MM.1S (cell line): ENCODE results near the gene FLT1.

Experiments used
- DNase-seq: peaks from one replicate; pipeline ENCODE4 v3.0.0-alpha.2; 2015
- H2AFZ ChIP-seq: fragments of 300-600 bp; sonication (generic); 2 replicates; pipeline ENCODE4 v1.6.0; 2016; ENCODE audit warnings: antibody characterized with exemption, low read length
- H3F3A ChIP-seq: fragments of 300-600 bp; sonication (generic); 2 replicates; pipeline ENCODE4 v1.6.1; 2016; ENCODE audit warnings: mild to moderate bottlenecking, antibody characterized with exemption, low read length, moderate library complexity, mixed read lengths; ENCODE audit not compliant: insufficient read depth
- H3K27ac ChIP-seq: fragments of 300-600 bp; sonication (generic); 2 replicates; pipeline ENCODE4 v1.5.1; 2016; ENCODE audit warnings: mild to moderate bottlenecking, low read length
- H3K27me3 ChIP-seq: fragments of 300-600 bp; sonication (generic); replicated peaks from 2 replicates; pipeline ENCODE4 v1.6.0; 2016; ENCODE audit warnings: low read length; ENCODE audit not compliant: insufficient read depth
- H3K36me3 ChIP-seq: fragments of 300-600 bp; sonication (generic); replicated peaks from 2 replicates; pipeline ENCODE4 v1.6.1; 2016; ENCODE audit warnings: mild to moderate bottlenecking, low read length, mixed read lengths; ENCODE audit not compliant: insufficient read depth
- H3K4me1 ChIP-seq: fragments of 300-600 bp; sonication (generic); 2 replicates; pipeline ENCODE4 v1.6.1; 2016; ENCODE audit warnings: low read length, mixed read lengths
- H3K4me2 ChIP-seq: fragments of 300-600 bp; sonication (generic); 2 replicates; pipeline ENCODE4 v1.6.0; 2016; ENCODE audit warnings: low read depth, low read length
- H3K4me3 ChIP-seq: fragments of 300-600 bp; sonication (generic); 2 replicates; pipeline ENCODE4 v1.5.1; 2016; ENCODE audit warnings: low read length, mixed read lengths
- H3K79me2 ChIP-seq: fragments of 300-600 bp; sonication (generic); 2 replicates; pipeline ENCODE4 v1.6.1; 2016; ENCODE audit warnings: mixed run types, low read length, mixed read lengths
- H3K9ac ChIP-seq: fragments of 300-600 bp; sonication (generic); 2 replicates; pipeline ENCODE4 v1.6.1; 2016; ENCODE audit warnings: low read length, mixed read lengths
- H3K9me2 ChIP-seq: fragments of 300-600 bp; sonication (generic); replicated peaks from 2 replicates; pipeline ENCODE4 v1.6.1; 2016; ENCODE audit warnings: mild to moderate bottlenecking, low read length, mixed read lengths; ENCODE audit not compliant: insufficient read depth
- H3K9me3 ChIP-seq: fragments of 300-600 bp; sonication (generic); replicated peaks from 2 replicates; pipeline ENCODE4 v1.6.1; 2016; ENCODE audit warnings: mild to moderate bottlenecking, low read length, mixed read lengths; ENCODE audit not compliant: insufficient read depth
- H4K20me1 ChIP-seq: fragments of 300-600 bp; sonication (generic); 2 replicates; pipeline ENCODE4 v1.6.1; 2016; ENCODE audit warnings: mild to moderate bottlenecking, low read length, moderate library complexity, mixed read lengths; ENCODE audit not compliant: insufficient read depth
- EZH2 ChIP-seq: fragments of 300-600 bp; sonication (generic); optimal IDR thresholded peaks from 2 replicates; pipeline ENCODE3; 2017; ENCODE audit warnings: low read depth, mild to moderate bottlenecking, antibody characterized with exemption, low read length, mixed read lengths
- EZH2phosphoT487 ChIP-seq: fragments of 300-600 bp; sonication (generic); IDR thresholded peaks from 2 replicates; pipeline ENCODE4 v1.6.1; 2018; ENCODE audit warnings: antibody characterized with exemption, low read length
- TF ChIP-seq, protein P1 (sequence below): fragments of 300-600 bp; sonication (generic); IDR thresholded peaks from 2 replicates; pipeline ENCODE4 v1.5.1; 2016; ENCODE audit warnings: antibody characterized with exemption, low read length, mixed read lengths

Gene FLT1

DNA sequence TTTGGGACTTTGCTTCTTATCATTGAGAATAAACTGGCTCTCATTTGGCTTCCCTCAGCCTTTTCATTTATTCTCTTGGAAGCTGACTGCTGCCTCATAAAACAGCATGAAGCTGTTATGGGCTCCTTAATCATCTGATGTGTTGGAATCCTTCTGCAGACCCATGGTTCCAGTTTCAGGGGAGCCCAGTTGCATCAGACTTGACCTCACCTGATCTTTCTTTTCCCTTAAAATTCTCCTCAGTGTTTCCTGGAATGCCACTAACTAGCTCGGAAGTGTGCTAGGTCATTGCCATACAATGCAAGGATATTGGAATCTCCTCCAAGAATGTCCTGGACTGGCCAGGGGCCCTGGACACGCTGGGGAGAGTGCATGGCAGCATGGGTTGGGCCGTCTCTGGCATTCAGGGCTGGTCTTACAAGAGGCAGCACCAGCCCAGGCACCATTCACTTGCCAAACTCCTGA is 158.7 kb downstream of the FLT1 start:
- H3K9me3 ChIP-seq, result no peaks in the 10 kb centered on the region
- H3K36me3 ChIP-seq, result no peaks in the 10 kb centered on the region
- H3K9ac ChIP-seq, result no peak overlapping the region
- no peaks in the 10 kb centered on the region for H3K79me2 ChIP-seq
- H3F3A ChIP-seq, result no peaks in the 10 kb centered on the region
- DNase-seq, result no peak
- H3K27ac ChIP-seq, result no peak overlapping the region
- H4K20me1 ChIP-seq, result no peaks in the 10 kb centered on the region
- H3K9me2 ChIP-seq, result no peaks in the 10 kb centered on the region
- H2AFZ ChIP-seq, result no peak overlapping the region
- no peaks in the 10 kb centered on the region for H3K27me3 ChIP-seq
- H3K4me3 ChIP-seq, result no peak overlapping the region
- TF ChIP-seq EZH2 (no peak), EZH2phosphoT487 (no peak)
- TF ChIP-seq, protein P1, sequence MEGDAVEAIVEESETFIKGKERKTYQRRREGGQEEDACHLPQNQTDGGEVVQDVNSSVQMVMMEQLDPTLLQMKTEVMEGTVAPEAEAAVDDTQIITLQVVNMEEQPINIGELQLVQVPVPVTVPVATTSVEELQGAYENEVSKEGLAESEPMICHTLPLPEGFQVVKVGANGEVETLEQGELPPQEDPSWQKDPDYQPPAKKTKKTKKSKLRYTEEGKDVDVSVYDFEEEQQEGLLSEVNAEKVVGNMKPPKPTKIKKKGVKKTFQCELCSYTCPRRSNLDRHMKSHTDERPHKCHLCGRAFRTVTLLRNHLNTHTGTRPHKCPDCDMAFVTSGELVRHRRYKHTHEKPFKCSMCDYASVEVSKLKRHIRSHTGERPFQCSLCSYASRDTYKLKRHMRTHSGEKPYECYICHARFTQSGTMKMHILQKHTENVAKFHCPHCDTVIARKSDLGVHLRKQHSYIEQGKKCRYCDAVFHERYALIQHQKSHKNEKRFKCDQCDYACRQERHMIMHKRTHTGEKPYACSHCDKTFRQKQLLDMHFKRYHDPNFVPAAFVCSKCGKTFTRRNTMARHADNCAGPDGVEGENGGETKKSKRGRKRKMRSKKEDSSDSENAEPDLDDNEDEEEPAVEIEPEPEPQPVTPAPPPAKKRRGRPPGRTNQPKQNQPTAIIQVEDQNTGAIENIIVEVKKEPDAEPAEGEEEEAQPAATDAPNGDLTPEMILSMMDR, result no peak
- H3K4me1 ChIP-seq, result no peaks in the 10 kb centered on the region
- H3K4me2 ChIP-seq, result no peak overlapping the region

DNA sequence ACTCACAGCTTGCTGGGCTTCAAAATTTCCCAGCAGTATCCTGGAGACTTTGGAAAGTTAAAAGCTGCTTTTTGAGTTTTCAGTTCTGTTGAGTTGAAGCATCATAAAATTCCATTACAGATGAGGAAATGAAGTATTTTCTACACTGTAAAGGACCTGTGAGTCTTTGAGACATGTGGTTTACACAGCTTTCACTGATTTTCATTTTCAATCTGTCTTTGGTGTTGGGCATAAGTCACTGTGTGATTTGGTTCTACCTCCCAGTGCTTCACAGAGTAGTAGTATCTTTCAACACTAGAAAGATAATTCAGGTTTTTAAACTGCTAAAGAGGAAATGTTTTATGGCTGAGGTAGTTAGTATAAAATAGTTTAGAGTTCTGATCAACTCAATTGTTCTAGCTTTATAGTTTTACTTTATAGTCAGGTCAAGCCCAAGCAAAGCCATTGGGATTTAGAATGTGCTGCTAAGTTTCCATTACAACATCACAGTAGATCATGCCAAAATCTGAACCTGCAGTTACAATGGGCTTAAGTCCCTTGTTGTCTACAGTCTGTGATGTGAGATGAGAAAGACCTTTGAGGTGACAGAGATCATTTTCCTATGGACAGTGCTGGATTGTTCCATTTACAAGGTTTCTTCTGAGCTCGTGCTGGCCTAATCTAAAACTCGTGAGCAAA is 161.6 kb downstream of the FLT1 start:
- Histone ChIP-seq H3K9ac (no peak overlapping the region), H3K4me1 (no peaks in the 10 kb centered on the region), H3K4me2 (no peak overlapping the region), H3K9me3 (no peaks in the 10 kb centered on the region), H2AFZ (no peak overlapping the region), H3K9me2 (no peaks in the 10 kb centered on the region), H3K36me3 (no peaks in the 10 kb centered on the region), H3K27ac (no peak overlapping the region), H3K79me2 (no peaks in the 10 kb centered on the region), H3F3A (no peaks in the 10 kb centered on the region), H4K20me1 (no peaks in the 10 kb centered on the region), H3K27me3 (no peaks in the 10 kb centered on the region), H3K4me3 (no peak overlapping the region)
- no peak for TF ChIP-seq EZH2
- TF ChIP-seq EZH2phosphoT487, result no peak
- TF ChIP-seq, protein P1, result no peak
- DNase-seq, result no peak

DNA sequence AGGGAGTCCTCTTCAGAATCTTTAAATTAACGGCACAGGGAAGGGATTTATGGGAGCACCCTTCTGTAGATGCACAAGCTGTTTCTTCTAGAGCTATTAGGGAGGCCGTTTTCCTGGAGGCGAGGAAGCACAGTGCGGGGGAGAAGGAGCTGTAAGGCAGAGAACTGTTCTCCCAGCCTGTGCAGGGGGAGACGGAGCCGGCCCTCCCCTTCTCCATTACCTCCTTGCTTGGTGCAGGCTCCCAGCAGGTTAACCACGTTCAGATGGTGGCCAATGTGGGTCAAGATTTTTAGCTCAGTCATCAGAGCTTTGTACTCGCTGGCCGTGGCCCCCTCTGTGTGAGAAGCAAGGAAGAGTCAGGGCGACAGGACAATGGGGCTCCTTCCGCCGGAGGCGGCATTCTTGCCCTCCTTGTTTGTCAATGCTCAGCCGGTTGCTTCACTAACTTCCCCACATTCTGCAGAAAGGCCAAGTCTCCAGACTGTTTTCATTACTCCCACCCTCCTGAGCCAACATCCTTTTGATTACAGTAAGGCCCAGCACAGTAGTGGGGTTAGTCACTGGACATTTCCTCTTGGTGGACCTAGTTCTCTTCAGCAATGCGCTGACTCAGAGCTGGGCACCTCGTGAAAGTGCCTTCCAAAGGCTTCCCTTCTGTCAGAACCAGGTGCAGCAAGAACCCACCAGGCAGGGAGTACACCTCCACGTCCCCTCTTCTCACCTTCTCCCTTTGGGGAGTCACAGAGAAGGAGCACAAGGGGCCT is 165.4 kb downstream of the FLT1 start:
- Histone ChIP-seq H3K27me3 (no peaks in the 10 kb centered on the region), H3K27ac (no peak overlapping the region), H2AFZ (no peak overlapping the region), H4K20me1 (no peaks in the 10 kb centered on the region), H3F3A (no peaks in the 10 kb centered on the region), H3K9me2 (no peaks in the 10 kb centered on the region), H3K4me2 (no peak overlapping the region), H3K36me3 (no peaks in the 10 kb centered on the region), H3K4me1 (no peaks in the 10 kb centered on the region), H3K79me2 (no peaks in the 10 kb centered on the region), H3K4me3 (no peak overlapping the region), H3K9ac (no peak overlapping the region), H3K9me3 (no peaks in the 10 kb centered on the region)
- no peak for DNase-seq
- TF ChIP-seq EZH2 (no peak), EZH2phosphoT487 (no peak)
- TF ChIP-seq, protein P1, result no peak
